ENCODE results near the gene ZNF175.

Gene ZNF175

GRCh38 chr19:51551673-51552432 is 19.2 kb upstream of the ZNF175 start:
- Histone ChIP-seq H3K27ac (ENCODE audit: low read depth, low read length) (no peak overlapping the region), H3K4me3 (ENCODE audit: low read depth in 1 of 2, low read length in 2 of 2) (no peak overlapping the region), H3K4me1 (ENCODE audit: insufficient read depth, low read length) (no peaks in the 10 kb centered on the region), H3K9me3 (ENCODE audit: low read length) (no peaks in the 10 kb centered on the region), H3K36me3 (ENCODE audit: insufficient read depth, low read length) (no peaks in the 10 kb centered on the region), H3K9ac (ENCODE audit: low read length) (no peak overlapping the region), H3K27me3 (ENCODE audit: control insufficient read depth in 1 of 2, insufficient read depth in 2 of 2, low read length in 2 of 2) (no peaks in the 10 kb centered on the region)

DNA sequence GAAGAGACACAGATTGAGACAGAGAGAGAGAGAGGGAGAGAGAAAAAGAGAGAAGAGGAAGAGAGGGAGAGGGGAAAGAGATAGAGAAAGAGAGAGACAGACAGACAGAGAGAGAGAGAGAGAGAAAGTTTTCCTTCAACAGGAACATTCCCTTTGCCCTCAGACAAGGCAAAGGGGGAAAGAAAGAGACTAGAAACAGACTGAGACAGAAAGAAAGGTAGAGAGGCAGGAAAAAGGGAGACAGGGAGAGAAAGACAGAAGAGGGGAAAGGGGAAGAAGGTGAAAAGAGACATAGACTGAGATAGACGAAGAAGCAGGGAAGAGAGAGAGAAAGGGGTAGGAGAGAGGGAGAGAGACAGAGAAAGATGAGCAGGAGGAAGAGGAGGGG is 18.5 kb upstream of the ZNF175 start:
- Histone ChIP-seq H3K27me3 (ENCODE audit: control insufficient read depth in 1 of 2, insufficient read depth in 2 of 2, low read length in 2 of 2) (no peaks in the 10 kb centered on the region), H3K4me3 (ENCODE audit: low read depth in 1 of 2, low read length in 2 of 2) (no peak overlapping the region), H3K9ac (ENCODE audit: low read length) (no peak overlapping the region), H3K4me1 (ENCODE audit: insufficient read depth, low read length) (no peaks in the 10 kb centered on the region), H3K27ac (ENCODE audit: low read depth, low read length) (no peak overlapping the region), H3K36me3 (ENCODE audit: insufficient read depth, low read length) (no peaks in the 10 kb centered on the region), H3K9me3 (ENCODE audit: low read length) (no peaks in the 10 kb centered on the region)

GRCh38 chr19:51552996-51553725 is 17.9 kb upstream of the ZNF175 start:
- Histone ChIP-seq H3K27me3 (ENCODE audit: control insufficient read depth in 1 of 2, insufficient read depth in 2 of 2, low read length in 2 of 2) (no peaks in the 10 kb centered on the region), H3K4me3 (ENCODE audit: low read depth in 1 of 2, low read length in 2 of 2) (no peak overlapping the region), H3K36me3 (ENCODE audit: insufficient read depth, low read length) (no peaks in the 10 kb centered on the region), H3K9me3 (ENCODE audit: low read length) (no peaks in the 10 kb centered on the region), H3K9ac (ENCODE audit: low read length) (no peak overlapping the region), H3K27ac (ENCODE audit: low read depth, low read length) (no peak overlapping the region), H3K4me1 (ENCODE audit: insufficient read depth, low read length) (no peaks in the 10 kb centered on the region)

GRCh38 chr19:51559240-51559639 is 11.8 kb upstream of the ZNF175 start:
- Histone ChIP-seq H3K4me1 (ENCODE audit: insufficient read depth, low read length) (no peaks in the 10 kb centered on the region), H3K36me3 (ENCODE audit: insufficient read depth, low read length) (no peaks in the 10 kb centered on the region), H3K27ac (ENCODE audit: low read depth, low read length) (no peak overlapping the region), H3K4me3 (ENCODE audit: low read depth in 1 of 2, low read length in 2 of 2) (no peak overlapping the region), H3K9me3 (ENCODE audit: low read length) (no peaks in the 10 kb centered on the region), H3K9ac (ENCODE audit: low read length) (no peak overlapping the region), H3K27me3 (ENCODE audit: control insufficient read depth in 1 of 2, insufficient read depth in 2 of 2, low read length in 2 of 2) (peaks cover 6 to 13% of the 10 kb centered on the region in 2 donors)

DNA sequence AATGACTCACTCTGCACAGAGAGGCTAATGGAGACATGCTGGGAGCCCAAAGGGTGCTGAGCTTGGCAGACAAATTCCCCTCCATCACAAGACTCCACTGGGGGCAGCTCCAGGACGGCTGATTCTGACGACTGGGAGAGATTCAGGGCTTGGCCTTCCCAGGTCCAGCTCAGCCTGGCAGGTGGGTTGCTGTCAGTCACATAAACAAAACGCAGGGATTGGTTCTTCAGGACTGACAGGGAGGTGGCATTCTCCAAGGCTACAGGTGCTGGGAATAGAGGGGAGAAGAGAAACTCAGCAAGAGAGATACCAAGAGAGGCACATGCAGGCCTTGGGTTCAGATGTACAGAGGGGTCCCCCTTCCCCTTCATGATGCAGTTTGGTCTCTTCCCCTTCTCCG is 10.7 kb upstream of the ZNF175 start:
- Histone ChIP-seq H3K27me3 (ENCODE audit: control insufficient read depth in 1 of 2, insufficient read depth in 2 of 2, low read length in 2 of 2) (peaks cover 9 to 13% of the 10 kb centered on the region in 2 donors), H3K4me3 (ENCODE audit: low read depth in 1 of 2, low read length in 2 of 2) (no peak overlapping the region), H3K9me3 (ENCODE audit: low read length) (no peaks in the 10 kb centered on the region), H3K36me3 (ENCODE audit: insufficient read depth, low read length) (no peaks in the 10 kb centered on the region), H3K9ac (ENCODE audit: low read length) (no peak overlapping the region), H3K27ac (ENCODE audit: low read depth, low read length) (no peak overlapping the region), H3K4me1 (ENCODE audit: insufficient read depth, low read length) (no peaks in the 10 kb centered on the region)

- no peak overlapping the region for H3K9ac ChIP-seq (ENCODE audit: low read length)
- H3K4me3 ChIP-seq (ENCODE audit: low read depth in 1 of 2, low read length in 2 of 2): no peak overlapping the region
- no peaks in the 10 kb centered on the region for H3K9me3 ChIP-seq (ENCODE audit: low read length)
- no peaks in the 10 kb centered on the region for H3K4me1 ChIP-seq (ENCODE audit: insufficient read depth, low read length)
- no peaks in the 10 kb centered on the region for H3K36me3 ChIP-seq (ENCODE audit: insufficient read depth, low read length)
- no peak overlapping the region for H3K27ac ChIP-seq (ENCODE audit: low read depth, low read length)
- peaks cover 9 to 13% of the 10 kb centered on the region in 2 donors for H3K27me3 ChIP-seq (ENCODE audit: control insufficient read depth in 1 of 2, insufficient read depth in 2 of 2, low read length in 2 of 2)
These were observed 6.3 kb upstream of the ZNF175 start for GRCh38 chr19:51564791-51565190.

DNA sequence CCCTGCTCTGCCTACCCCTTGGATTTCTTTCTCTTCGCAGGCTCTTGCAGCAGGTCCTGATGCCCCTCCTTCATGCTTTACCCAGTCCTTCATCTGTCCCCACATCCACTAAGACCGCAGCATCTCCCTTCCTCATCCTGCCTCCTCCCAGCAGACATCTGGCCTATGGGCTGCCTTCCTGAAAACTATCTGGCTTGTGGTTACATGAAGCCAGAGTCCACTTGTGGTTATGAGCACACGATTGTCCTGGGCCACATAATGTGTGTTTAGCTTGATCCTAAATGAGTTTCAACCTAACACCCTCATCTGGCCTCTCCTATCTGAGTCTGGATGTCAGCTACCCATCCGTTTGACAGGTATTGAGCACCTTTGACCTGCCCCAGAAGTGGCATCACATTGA is 5.5 kb upstream of the ZNF175 start:
- Histone ChIP-seq H3K27me3 (ENCODE audit: control insufficient read depth in 1 of 2, insufficient read depth in 2 of 2, low read length in 2 of 2) (peaks cover 9 to 10% of the 10 kb centered on the region in 2 donors), H3K9ac (ENCODE audit: low read length) (no peak overlapping the region), H3K27ac (ENCODE audit: low read depth, low read length) (no peak overlapping the region), H3K9me3 (ENCODE audit: low read length) (no peaks in the 10 kb centered on the region), H3K4me1 (ENCODE audit: insufficient read depth, low read length) (no peaks in the 10 kb centered on the region), H3K36me3 (ENCODE audit: insufficient read depth, low read length) (no peaks in the 10 kb centered on the region), H3K4me3 (ENCODE audit: low read depth in 1 of 2, low read length in 2 of 2) (no peak overlapping the region)

- Histone ChIP-seq H3K27ac (ENCODE audit: low read depth, low read length) (no peak overlapping the region), H3K27me3 (ENCODE audit: control insufficient read depth in 1 of 2, insufficient read depth in 2 of 2, low read length in 2 of 2) (peaks cover 7 to 9% of the 10 kb centered on the region in 2 donors), H3K9ac (ENCODE audit: low read length) (no peak overlapping the region), H3K4me1 (ENCODE audit: insufficient read depth, low read length) (peaks cover 1% of the 10 kb centered on the region), H3K4me3 (ENCODE audit: low read depth in 1 of 2, low read length in 2 of 2) (no peak overlapping the region), H3K9me3 (ENCODE audit: low read length) (no peaks in the 10 kb centered on the region), H3K36me3 (ENCODE audit: insufficient read depth, low read length) (no peaks in the 10 kb centered on the region)
These were observed 4.5 kb upstream of the ZNF175 start for GRCh38 chr19:51566489-51567100.

DNA sequence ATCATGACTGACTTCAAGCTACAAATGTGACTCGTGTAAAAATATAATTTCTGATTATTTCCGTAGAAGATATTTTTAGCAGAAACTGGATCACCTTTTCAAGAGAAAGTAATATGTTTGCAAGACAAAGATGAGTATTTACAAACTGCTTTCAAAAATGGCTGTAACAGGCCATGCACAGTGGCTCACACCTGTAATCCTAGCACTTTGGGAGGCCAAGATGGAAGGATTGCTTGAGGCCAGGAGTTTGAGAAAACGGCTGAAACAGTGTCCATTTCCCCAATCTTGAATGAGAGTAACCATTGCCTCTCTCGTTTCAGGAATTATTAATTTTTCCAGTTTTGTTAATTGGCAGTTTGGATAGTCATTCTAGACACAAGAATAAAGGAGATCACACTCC is 3.5 kb upstream of the ZNF175 start:
- peaks cover 7 to 9% of the 10 kb centered on the region in 2 donors for H3K27me3 ChIP-seq (ENCODE audit: control insufficient read depth in 1 of 2, insufficient read depth in 2 of 2, low read length in 2 of 2)
- no peaks in the 10 kb centered on the region for H3K36me3 ChIP-seq (ENCODE audit: insufficient read depth, low read length)
- H3K4me1 ChIP-seq (ENCODE audit: insufficient read depth, low read length): peaks cover 11% of the 10 kb centered on the region
- H3K9me3 ChIP-seq (ENCODE audit: low read length): no peaks in the 10 kb centered on the region
- no peak overlapping the region for H3K9ac ChIP-seq (ENCODE audit: low read length)
- H3K4me3 ChIP-seq (ENCODE audit: low read depth in 1 of 2, low read length in 2 of 2): no peak overlapping the region
- no peak overlapping the region for H3K27ac ChIP-seq (ENCODE audit: low read depth, low read length)

DNA sequence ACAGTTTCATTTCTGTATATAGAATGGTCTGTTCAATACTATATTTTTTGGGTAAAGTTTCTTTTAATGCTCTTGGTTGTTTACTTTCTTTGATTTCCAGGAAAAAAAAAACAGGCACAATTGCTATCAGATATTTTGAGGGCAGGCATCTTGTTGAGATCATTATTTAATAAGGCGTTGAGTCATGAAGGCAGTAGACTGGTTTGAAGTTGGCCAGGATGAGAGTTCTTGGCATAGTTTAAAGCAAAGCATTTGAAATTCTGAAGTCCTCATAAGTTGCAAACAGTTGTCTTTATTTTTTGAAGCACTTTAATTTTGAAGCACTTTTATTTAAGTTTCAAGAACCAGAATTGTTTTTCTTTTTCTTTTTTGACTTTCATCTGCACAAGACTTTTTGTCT is 2.6 kb upstream of the ZNF175 start:
- H3K27me3 ChIP-seq (ENCODE audit: control insufficient read depth in 1 of 2, insufficient read depth in 2 of 2, low read length in 2 of 2): peaks cover 7 to 9% of the 10 kb centered on the region in 2 donors
- peaks cover 17% of the 10 kb centered on the region for H3K4me1 ChIP-seq (ENCODE audit: insufficient read depth, low read length)
- no peak overlapping the region for H3K27ac ChIP-seq (ENCODE audit: low read depth, low read length)
- H3K4me3 ChIP-seq (ENCODE audit: low read depth in 1 of 2, low read length in 2 of 2): no peak overlapping the region
- no peak overlapping the region for H3K9ac ChIP-seq (ENCODE audit: low read length)
- no peaks in the 10 kb centered on the region for H3K9me3 ChIP-seq (ENCODE audit: low read length)
- H3K36me3 ChIP-seq (ENCODE audit: insufficient read depth, low read length): peaks cover 6% of the 10 kb centered on the region

- Histone ChIP-seq H3K4me1 (ENCODE audit: insufficient read depth, low read length) (peaks cover 20% of the 10 kb centered on the region), H3K9ac (ENCODE audit: low read length) (peak overlapping the region; percentile 39), H3K4me3 (ENCODE audit: low read depth in 1 of 2, low read length in 2 of 2) (peak overlapping the region; percentile 89 to 91), H3K36me3 (ENCODE audit: insufficient read depth, low read length) (peaks cover 10% of the 10 kb centered on the region), H3K27ac (ENCODE audit: low read depth, low read length) (peak overlapping the region; percentile 78), H3K27me3 (ENCODE audit: control insufficient read depth in 1 of 2, insufficient read depth in 2 of 2, low read length in 2 of 2) (no peaks in the 10 kb centered on the region), H3K9me3 (ENCODE audit: low read length) (no peaks in the 10 kb centered on the region)
These were observed 516 bp downstream of the ZNF175 start for GRCh38 chr19:51571599-51571998.
